HEK293 (cell line): Measurements from ENCODE around the gene SPRR5.

Source experiments
- CTCF ChIA-PET: fragments of 350-600 bp; formaldehyde crosslinking; extraction: SDS; loops from one replicate; lab custom pipeline; 2021; ENCODE audit warnings: antibody characterized with exemption; lab: Yijun Ruan, JAX
- POLR2A ChIA-PET: fragments of 300-600 bp; formaldehyde crosslinking; extraction: SDS; loops from one replicate; lab custom pipeline; 2020; ENCODE audit warnings: antibody characterized with exemption, inconsistent platforms; lab: Yijun Ruan, JAX
- H3K27ac ChIP-seq: fragments of 200-500 bp; sonication (Bioruptor generic); 2 replicates; pipeline ENCODE4 v1.5.1; 2014; ENCODE audit warnings: low read depth, low read length, control low read depth, inconsistent platforms; ENCODE audit errors: extremely low read depth
- H3K36me3 ChIP-seq, 2 experiments: fragments of 200-500 bp in 1 of 2; sonication (Bioruptor generic) in 1 of 2; 1 replicate in 1 of 2; 2 replicates in 1 of 2; pipeline ENCODE4 v1.5.1; 2014 to 2017; ENCODE audit warnings: inconsistent platforms in 2 of 2, low read length in 2 of 2; ENCODE audit not compliant: control insufficient read depth in 2 of 2, insufficient read depth in 1 of 2
- H3K4me1 ChIP-seq: fragments of 200-500 bp; sonication (Bioruptor generic); 2 replicates; pipeline ENCODE4 v1.5.1; 2014; ENCODE audit warnings: mild to moderate bottlenecking, low read length, inconsistent platforms; ENCODE audit not compliant: control insufficient read depth, insufficient read depth
- H3K4me3 ChIP-seq: 2 replicates; pipeline ENCODE4 v1.5.1; 2011; ENCODE audit warnings: low read depth, mild to moderate bottlenecking, control low read depth, low read length, moderate library complexity
- H3K9me3 ChIP-seq: fragments of 200-500 bp; sonication (Bioruptor generic); 2 replicates; pipeline ENCODE4 v1.5.1; 2014; ENCODE audit warnings: low read depth, low read length, inconsistent platforms; ENCODE audit not compliant: control insufficient read depth, insufficient read depth
- GLIS1 ChIP-seq: fragments of 450-650 bp; formaldehyde crosslinking; IDR thresholded peaks from 2 replicates; pipeline ENCODE4 v1.5.1; 2016; ENCODE audit warnings: missing biosample characterization, missing genetic modification characterization
- HIC1 ChIP-seq: fragments of 450-650 bp; formaldehyde crosslinking; IDR thresholded peaks from 2 replicates; pipeline ENCODE4 v1.5.1; 2016; ENCODE audit warnings: missing biosample characterization, missing genetic modification characterization
- INSM2 ChIP-seq: fragments of 450-650 bp; formaldehyde crosslinking; IDR thresholded peaks from 2 replicates; pipeline ENCODE4 v1.5.1; 2016; ENCODE audit warnings: missing biosample characterization, missing genetic modification characterization
- KLF17 ChIP-seq: fragments of 450-650 bp; formaldehyde crosslinking; IDR thresholded peaks from 2 replicates; pipeline ENCODE4 v1.5.1; 2016; ENCODE audit warnings: missing biosample characterization, missing genetic modification characterization
- TCF7L2 ChIP-seq: IDR thresholded peaks from 2 replicates; pipeline ENCODE4 v1.6.1; 2011; ENCODE audit warnings: low read depth, mild to moderate bottlenecking, inconsistent platforms, low read length, moderate library complexity, borderline replicate concordance
- ZBTB17 ChIP-seq: fragments of 450-650 bp; formaldehyde crosslinking; IDR thresholded peaks from 2 replicates; pipeline ENCODE4 v1.5.1; 2016; ENCODE audit warnings: missing biosample characterization, missing genetic modification characterization
- ZBTB6 ChIP-seq: fragments of 450-650 bp; formaldehyde crosslinking; IDR thresholded peaks from 2 replicates; pipeline ENCODE4 v1.5.1; 2017; ENCODE audit warnings: missing biosample characterization, missing genetic modification characterization
- ZFHX2 ChIP-seq: fragments of 450-650 bp; formaldehyde crosslinking; conservative IDR thresholded peaks from 2 replicates; pipeline ENCODE4 v1.5.1; 2016; ENCODE audit warnings: missing biosample characterization, missing genetic modification characterization
- ZNF18 ChIP-seq: fragments of 450-650 bp; formaldehyde crosslinking; IDR thresholded peaks from 2 replicates; pipeline ENCODE4 v1.5.1; 2016; ENCODE audit warnings: missing biosample characterization, missing genetic modification characterization
- ZNF221 ChIP-seq: fragments of 450-650 bp; formaldehyde crosslinking; IDR thresholded peaks from 2 replicates; pipeline ENCODE4 v1.5.1; 2017; ENCODE audit warnings: missing biosample characterization, missing genetic modification characterization, borderline replicate concordance
- ZNF350 ChIP-seq: fragments of 450-650 bp; formaldehyde crosslinking; IDR thresholded peaks from 2 replicates; pipeline ENCODE4 v1.5.0; 2017; ENCODE audit warnings: missing biosample characterization, mild to moderate bottlenecking, missing genetic modification characterization
- ZNF362 ChIP-seq: fragments of 450-650 bp; formaldehyde crosslinking; IDR thresholded peaks from 2 replicates; pipeline ENCODE4 v1.5.1; 2016; ENCODE audit warnings: missing biosample characterization, missing genetic modification characterization
- ZNF366 ChIP-seq: fragments of 450-650 bp; formaldehyde crosslinking; conservative IDR thresholded peaks from 2 replicates; pipeline ENCODE4 v1.5.1; 2016; ENCODE audit warnings: missing biosample characterization, missing genetic modification characterization
- ZNF600 ChIP-seq: fragments of 450-650 bp; formaldehyde crosslinking; IDR thresholded peaks from 2 replicates; pipeline ENCODE4 v1.5.1; 2016; ENCODE audit warnings: missing biosample characterization, missing genetic modification characterization
- ZNF626 ChIP-seq: fragments of 450-650 bp; sonication (Bioruptor Pico); formaldehyde crosslinking; IDR thresholded peaks from 2 replicates; pipeline ENCODE4 v1.5.1; 2018; ENCODE audit warnings: missing biosample characterization, missing genetic modification characterization, inconsistent platforms
- ZNF670 ChIP-seq: fragments of 450-650 bp; formaldehyde crosslinking; IDR thresholded peaks from 2 replicates; pipeline ENCODE4 v1.5.1; 2016; ENCODE audit warnings: missing biosample characterization, missing genetic modification characterization, low read depth
- ZNF692 ChIP-seq: fragments of 450-650 bp; formaldehyde crosslinking; IDR thresholded peaks from 2 replicates; pipeline ENCODE4 v1.5.1; 2016; ENCODE audit warnings: missing biosample characterization, missing genetic modification characterization
- ZNF747 ChIP-seq: fragments of 450-650 bp; formaldehyde crosslinking; IDR thresholded peaks from 2 replicates; pipeline ENCODE4 v1.5.1; 2016; ENCODE audit warnings: missing biosample characterization, missing genetic modification characterization
- ZNF777 ChIP-seq: fragments of 450-650 bp; formaldehyde crosslinking; IDR thresholded peaks from 2 replicates; pipeline ENCODE4 v1.5.1; 2017; ENCODE audit warnings: missing biosample characterization, missing genetic modification characterization, borderline replicate concordance
- ZNF791 ChIP-seq: fragments of 450-650 bp; formaldehyde crosslinking; IDR thresholded peaks from 2 replicates; pipeline ENCODE4 v1.5.1; 2016; ENCODE audit warnings: missing biosample characterization, missing genetic modification characterization
- ZNF792 ChIP-seq: fragments of 450-650 bp; formaldehyde crosslinking; IDR thresholded peaks from 2 replicates; pipeline ENCODE4 v1.5.1; 2016; ENCODE audit warnings: missing biosample characterization, missing genetic modification characterization
- ZSCAN23 ChIP-seq: fragments of 450-650 bp; formaldehyde crosslinking; IDR thresholded peaks from 2 replicates; pipeline ENCODE4 v1.5.1; 2016; ENCODE audit warnings: missing biosample characterization, missing genetic modification characterization

The SPRR5 gene

GRCh38 chr1:152995842-152996241 lies 48.8 kb downstream of the SPRR5 start (continued):
- TF ChIP-seq INSM2 (tag by site-specific recombination) (no peak), ZBTB17 (tag by site-specific recombination) (no peak), ZBTB6 (no peak), ZNF366 (no peak), ZNF626 (tag by site-specific recombination) (no peak), ZFHX2 (tag by site-specific recombination) (no peak), ZSCAN23 (no peak), ZNF692 (no peak)

- no peak for TF ChIP-seq ZNF791
- no peak for TF ChIP-seq ZNF18 (tag by site-specific recombination)
- TF ChIP-seq HIC1: no peak
- no peak for TF ChIP-seq ZNF600 (tag by site-specific recombination)
- TF ChIP-seq ZNF670 (tag by site-specific recombination): no peak
- TF ChIP-seq ZNF792 (tag by site-specific recombination): no peak
- TF ChIP-seq GLIS1 (tag by site-specific recombination): no peak
- no peak for TF ChIP-seq ZNF777 (tag by site-specific recombination)
- no peak for TF ChIP-seq TCF7L2
- TF ChIP-seq ZNF221 (tag by site-specific recombination): no peak
- TF ChIP-seq KLF17 (tag by site-specific recombination): no peak
- TF ChIP-seq ZNF747 (tag by site-specific recombination): no peak
- TF ChIP-seq ZNF362: no peak
- TF ChIP-seq ZNF350: no peak
- CTCF ChIA-PET: interaction anchor here (0.6 kb wide), 1 partner anchor 259 kb away, joined by 3 read pairs; no protein-coding TSS in a partner anchor
- H3K36me3 ChIP-seq: no peaks in the 10 kb centered on the region
- no peak overlapping the region for H3K4me3 ChIP-seq
- H3K9me3 ChIP-seq: no peaks in the 10 kb centered on the region
- H3K27ac ChIP-seq: no peak overlapping the region
- H3K4me1 ChIP-seq: no peaks in the 10 kb centered on the region
- POLR2A ChIA-PET: no interaction called here
These were observed 49.8 kb downstream of the SPRR5 start for GRCh38 chr1:152996633-152997400.
